Cardiac fibroblast (primary cell): ENCODE measurements around the gene C1orf21.
A peak's percentile ranks its signal among the peaks of the same experiment; 100 is the strongest.

Experiments used
- DNase-seq, 2 donors: peaks; one replicate each; pipeline versions ENCODE4 v3.0.0 to v3.0.0-alpha.2; 2010; ENCODE audit warnings: low read depth in 2 of 2
- H3K4me3 ChIP-seq, 2 donors: replicated peaks in 1 of 2; 1 replicate in 1 of 2; 2 replicates in 1 of 2; pipeline ENCODE4 v1.5.1; 2011; ENCODE audit warnings: low read depth in 2 of 2, low read length in 2 of 2, mild to moderate bottlenecking in 2 of 2, moderate library complexity in 1 of 2
- TF ChIP-seq, protein P1 (sequence below): IDR thresholded peaks from one replicate; pipeline ENCODE4 v1.5.1; 2011; ENCODE audit warnings: low read depth, mild to moderate bottlenecking, low read length, inconsistent platforms

C1orf21 gene

DNA sequence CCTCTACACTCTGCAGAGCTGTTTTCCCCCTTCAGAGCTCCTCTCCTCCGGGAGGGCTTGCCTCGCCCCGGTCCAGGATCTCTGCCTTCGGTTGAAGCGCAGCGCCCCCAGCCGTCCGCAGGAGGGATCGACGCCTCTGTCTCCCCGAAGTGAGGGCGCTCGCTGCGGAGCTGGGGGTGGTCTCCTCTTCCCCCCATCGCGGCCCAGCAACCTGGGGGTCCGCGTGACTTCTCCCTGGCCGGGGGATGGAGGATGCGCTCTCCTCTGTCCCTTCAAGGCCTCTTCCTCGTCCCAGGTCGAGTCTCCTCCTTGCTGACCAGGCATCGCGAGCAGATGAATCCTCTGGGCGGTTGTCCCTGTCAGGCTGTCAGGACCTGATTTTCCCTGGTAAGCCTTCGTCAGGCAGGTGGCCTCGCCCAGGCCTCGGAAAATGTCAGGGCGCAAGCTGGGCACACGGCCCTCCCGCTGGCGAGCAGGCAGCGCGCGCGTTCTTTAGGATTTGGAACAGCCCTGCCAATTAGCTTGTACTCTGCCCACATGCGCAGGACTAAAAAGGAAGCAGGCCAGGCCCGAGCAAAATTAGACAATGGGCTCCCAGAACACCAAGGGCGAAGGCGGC, 277.3 kb downstream of the C1orf21 start:
- TF ChIP-seq, protein P1, sequence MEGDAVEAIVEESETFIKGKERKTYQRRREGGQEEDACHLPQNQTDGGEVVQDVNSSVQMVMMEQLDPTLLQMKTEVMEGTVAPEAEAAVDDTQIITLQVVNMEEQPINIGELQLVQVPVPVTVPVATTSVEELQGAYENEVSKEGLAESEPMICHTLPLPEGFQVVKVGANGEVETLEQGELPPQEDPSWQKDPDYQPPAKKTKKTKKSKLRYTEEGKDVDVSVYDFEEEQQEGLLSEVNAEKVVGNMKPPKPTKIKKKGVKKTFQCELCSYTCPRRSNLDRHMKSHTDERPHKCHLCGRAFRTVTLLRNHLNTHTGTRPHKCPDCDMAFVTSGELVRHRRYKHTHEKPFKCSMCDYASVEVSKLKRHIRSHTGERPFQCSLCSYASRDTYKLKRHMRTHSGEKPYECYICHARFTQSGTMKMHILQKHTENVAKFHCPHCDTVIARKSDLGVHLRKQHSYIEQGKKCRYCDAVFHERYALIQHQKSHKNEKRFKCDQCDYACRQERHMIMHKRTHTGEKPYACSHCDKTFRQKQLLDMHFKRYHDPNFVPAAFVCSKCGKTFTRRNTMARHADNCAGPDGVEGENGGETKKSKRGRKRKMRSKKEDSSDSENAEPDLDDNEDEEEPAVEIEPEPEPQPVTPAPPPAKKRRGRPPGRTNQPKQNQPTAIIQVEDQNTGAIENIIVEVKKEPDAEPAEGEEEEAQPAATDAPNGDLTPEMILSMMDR, result peak; percentile 96
- peak overlapping the region; percentile 42 to 46 for H3K4me3 ChIP-seq
- peak; percentile 71 to 80 for DNase-seq

DNA sequence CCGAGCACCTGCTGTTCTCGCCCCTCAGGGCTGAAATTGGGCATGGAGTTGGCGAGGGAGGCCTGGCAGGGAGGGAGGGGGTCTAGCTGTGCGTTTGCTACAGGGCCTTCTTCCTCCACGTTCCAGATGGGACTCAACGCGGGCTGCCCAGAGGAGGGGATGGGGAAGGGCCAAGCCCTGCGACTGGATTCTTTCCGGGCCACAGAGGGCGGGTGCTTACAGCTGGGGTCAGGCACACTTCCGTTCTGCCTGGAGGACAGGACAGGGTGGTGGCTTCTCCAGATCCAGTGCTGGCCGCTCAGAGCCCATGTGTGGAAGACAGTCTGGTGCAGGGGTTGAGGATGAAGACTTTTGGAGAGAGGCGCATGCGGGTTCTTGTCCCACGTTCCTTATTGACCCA, 277.8 kb downstream of the C1orf21 start:
- TF ChIP-seq, protein P1, result no peak
- DNase-seq, result no peak
- H3K4me3 ChIP-seq, result no peak overlapping the region

- no peak overlapping the region for H3K4me3 ChIP-seq
- no peak for DNase-seq
- TF ChIP-seq, protein P1, result no peak
These were observed 278.5 kb downstream of the C1orf21 start for GRCh38 chr1:184665360-184665759.

DNA sequence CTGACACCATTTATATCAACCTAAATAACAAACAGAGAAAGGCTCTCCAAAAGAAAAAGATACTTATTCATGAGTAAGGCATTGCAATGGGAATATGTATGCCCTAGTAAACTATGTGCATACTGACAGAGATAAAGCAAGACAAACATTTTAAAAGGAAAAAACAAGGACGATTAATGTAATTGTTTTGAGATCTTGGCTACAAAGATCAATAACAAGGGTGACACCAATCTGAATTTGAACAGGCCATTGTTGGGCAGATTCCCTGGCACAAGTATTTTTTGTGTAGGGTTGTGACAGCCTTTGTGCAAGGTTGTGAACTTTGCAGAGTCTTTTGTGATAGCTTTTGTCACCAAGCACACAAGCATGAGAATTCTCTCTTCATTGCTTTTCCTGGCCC, 282.6 kb downstream of the C1orf21 start:
- no peak for DNase-seq
- TF ChIP-seq, protein P1, result no peak
- H3K4me3 ChIP-seq, result no peak overlapping the region

- no peak overlapping the region for H3K4me3 ChIP-seq
- TF ChIP-seq, protein P1, result no peak
- DNase-seq, result no peak
These were observed 285.3 kb downstream of the C1orf21 start for GRCh38 chr1:184672013-184672726.

GRCh38 chr1:184673305-184673704, 286.5 kb downstream of the C1orf21 start:
- DNase-seq, result no peak
- no peak overlapping the region for H3K4me3 ChIP-seq
- TF ChIP-seq, protein P1, result no peak
